ENCODE results near the gene UNC45A.

UNC45A gene

DNA sequence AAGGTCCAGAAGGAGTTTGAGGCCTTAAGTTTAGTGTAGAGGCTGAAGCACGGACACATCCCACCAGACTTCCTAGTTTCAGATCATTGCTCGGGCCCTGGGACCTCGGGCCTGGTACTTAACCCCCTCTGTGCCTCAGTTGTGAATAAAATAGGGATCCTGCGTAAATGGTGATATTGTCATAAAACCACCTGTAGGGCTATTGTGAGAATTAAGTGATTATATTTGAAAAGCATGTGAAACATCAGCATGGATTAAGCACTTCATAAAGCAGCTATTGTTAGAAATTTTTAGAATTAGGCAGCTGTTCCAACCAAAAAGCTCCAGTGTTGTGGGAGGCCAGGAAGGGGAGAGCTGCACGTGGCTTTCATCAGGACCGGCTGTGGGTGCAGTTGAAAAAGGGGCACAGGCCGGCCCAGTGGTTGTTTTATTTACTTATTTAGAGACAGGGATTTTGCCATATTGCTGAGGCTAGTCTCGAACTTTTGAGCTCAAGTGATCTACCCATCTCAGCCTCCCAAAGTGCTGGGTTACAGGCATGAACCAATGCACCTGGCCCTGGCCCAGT is 24.0 kb downstream of the UNC45A start:
- no peak for DNase-seq (ENCODE audit: low read depth in 2 of 3, low spot score in 2 of 3)

DNA sequence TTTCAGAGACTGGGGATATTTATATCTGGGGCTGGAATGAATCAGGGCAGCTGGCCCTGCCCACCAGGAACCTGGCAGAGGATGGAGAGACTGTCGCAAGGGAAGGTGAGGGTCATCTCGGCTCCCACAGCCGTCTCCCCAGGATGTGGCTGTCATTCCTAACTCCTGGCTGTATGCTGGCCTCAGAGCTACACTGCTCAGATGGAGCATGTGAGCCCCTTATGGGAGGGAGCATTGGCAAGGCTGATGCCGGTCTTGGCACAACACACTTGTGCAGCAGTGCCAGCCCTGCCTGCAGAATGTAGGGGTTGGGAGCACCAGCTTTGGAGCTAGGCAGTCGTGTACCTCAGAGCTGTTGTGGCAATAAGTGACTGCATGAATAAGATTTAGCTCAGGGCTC is 24.8 kb downstream of the UNC45A start:
- no peak for DNase-seq (ENCODE audit: low read depth in 2 of 3, low spot score in 2 of 3)

DNA sequence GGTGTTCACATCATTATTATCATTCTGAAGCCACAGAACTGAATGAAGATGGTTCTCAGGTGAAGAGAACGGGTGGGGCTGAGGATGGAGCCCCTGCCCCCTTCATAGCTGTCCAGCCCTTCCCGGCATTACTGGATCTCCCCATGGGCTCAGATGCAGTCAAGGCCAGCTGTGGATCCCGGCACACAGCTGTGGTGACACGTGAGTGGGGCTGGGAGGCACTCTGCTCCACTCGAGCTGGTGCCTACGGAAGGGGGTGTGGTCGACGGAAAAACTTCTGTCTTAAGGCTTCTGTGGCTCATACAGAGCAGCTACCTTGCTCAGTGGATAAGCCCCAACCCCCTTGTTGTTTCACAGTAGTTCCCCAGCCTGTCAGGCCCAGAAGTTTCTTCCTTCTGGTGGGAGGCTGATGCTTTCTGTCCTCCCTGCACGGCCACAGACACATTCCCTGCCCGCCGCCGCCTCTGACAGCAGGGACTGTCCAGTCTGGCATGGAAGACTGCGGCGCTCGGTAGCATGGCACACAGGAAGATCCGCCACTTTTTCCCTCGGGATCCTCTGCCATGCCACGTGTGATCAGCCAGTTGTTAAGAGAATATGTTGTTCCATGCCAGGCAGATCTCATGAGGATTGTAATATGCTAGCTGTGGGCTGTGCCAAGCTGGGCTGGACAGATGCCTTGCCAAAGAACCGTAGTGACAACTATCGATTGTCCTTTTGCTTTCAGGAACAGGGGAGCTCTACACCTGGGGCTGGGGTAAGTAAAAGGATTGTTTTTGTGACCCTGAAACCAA is 25.4 kb downstream of the UNC45A start:
- DNase-seq (ENCODE audit: low read depth in 2 of 3, low spot score in 2 of 3) = no peak

DNA sequence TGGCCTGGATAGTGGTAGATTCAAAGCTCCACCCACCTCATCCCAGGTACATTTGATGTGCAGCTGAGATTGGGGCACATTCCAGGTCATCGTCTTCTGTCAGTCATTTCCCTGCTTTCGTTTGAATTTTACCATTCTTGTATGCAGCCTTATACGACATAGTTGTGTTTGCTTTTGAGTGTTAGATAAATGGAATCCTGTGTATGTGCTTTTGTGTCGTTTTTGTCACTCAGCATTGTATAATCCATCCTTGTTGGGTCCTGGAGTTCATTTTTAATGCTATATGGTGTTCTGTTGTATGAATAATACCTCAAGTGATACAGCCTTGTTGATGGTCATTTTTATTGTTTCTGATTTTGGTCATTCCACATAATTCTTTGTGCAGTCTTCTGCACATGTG is 26.9 kb downstream of the UNC45A start:
- DNase-seq (ENCODE audit: low read depth in 2 of 3, low spot score in 2 of 3) = no peak

DNA sequence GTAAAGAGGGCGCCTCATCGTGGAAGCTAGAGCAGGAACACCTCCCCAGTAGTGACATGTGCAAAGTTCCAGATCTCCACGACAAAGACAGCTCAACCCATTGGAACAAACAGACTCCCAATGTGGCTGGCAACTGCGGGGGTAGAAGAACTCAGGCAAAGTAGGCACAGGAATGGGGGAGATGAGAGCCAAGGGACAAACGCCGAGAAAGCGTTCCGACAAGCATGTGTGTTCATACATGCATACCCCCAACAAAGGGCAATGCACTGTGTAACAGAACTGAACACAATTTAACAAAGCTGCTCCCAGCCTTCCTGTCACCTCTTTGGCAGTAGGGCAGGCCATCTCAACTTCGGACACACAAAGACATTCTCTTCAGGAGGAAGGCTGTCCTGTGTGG is 31.2 kb downstream of the UNC45A start:
- DNase-seq (ENCODE audit: low read depth in 2 of 3, low spot score in 2 of 3) = no peak

DNA sequence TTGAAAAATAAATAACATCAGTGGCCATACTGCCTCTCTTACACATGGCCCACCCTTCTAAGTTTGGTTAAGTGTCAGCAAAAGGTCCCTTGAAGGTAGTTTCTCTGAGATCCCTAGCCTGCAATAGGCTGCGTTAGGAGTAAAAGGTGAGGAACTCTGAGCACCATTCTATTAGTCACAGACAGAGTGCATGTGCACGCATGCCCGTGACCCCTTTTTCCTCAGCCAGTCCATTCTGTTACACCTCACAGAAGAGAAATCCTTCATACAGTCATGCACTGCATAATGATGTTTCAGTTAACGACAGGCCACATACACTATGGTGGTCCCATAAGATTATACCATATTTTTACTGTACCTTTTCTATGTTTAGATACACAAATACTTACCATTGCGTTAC is 32.1 kb downstream of the UNC45A start:
- no peak for DNase-seq (ENCODE audit: low read depth in 2 of 3, low spot score in 2 of 3)

DNA sequence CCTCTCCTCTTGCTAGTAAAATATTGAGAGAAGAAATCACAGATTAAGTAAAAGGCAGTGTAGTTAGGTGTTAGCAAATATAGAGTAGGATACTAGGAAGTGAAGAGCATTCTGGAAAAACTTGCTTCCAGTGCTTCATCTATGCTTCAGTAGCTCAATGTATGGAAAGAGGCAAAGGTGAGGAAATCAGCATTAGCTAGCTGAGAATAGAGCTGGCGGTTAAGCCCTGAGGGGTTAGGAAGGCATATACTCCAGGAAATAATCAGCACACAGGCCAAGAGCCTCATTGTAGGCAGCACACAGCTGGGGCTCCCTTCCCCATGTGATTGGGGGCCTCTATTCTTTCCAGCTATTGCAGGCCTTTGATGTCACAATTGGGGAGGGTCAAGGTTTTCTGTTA is 33.3 kb downstream of the UNC45A start:
- DNase-seq (ENCODE audit: low read depth in 2 of 3, low spot score in 2 of 3) = no peak

DNA sequence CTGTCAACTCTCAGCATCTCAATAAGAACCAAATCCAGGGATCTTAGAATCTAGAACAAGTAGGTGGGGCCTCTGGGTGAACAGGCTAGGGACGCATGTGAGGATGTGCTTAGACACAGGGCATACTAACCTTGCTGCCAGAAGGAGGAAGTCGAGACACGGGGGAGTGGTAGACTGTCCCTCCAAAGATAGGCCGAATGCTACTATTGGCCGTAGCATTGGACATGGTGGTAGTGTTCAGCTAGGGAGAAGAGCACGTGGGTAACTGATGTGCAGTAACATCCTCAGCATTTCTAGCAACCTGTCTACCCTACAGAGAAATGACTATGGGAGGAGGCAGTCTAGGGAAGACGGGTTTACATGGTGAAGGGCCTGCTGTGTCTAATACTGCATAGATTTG is 35.2 kb downstream of the UNC45A start:
- DNase-seq (ENCODE audit: low read depth in 2 of 3, low spot score in 2 of 3) = no peak

DNA sequence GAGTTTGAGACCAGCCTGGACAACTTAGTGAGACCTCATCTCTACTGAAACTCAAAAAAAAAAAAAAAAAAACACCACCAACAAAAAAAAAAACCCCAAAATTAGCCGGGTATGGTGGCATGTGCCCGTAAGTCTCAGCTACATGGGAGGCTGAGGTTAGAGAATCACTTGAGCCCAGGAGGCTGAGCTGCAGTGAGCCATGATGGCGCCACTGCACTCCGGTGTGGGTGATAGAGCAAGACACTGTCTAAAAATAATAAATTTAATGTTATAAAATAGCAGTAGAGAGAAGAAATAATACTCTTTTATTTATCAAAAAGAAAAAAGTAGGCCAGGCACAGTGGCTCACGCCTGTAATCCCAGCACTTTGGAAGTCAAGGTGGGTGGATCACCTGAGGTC is 37.0 kb downstream of the UNC45A start:
- DNase-seq (ENCODE audit: low read depth in 2 of 3, low spot score in 2 of 3) = no peak

DNA sequence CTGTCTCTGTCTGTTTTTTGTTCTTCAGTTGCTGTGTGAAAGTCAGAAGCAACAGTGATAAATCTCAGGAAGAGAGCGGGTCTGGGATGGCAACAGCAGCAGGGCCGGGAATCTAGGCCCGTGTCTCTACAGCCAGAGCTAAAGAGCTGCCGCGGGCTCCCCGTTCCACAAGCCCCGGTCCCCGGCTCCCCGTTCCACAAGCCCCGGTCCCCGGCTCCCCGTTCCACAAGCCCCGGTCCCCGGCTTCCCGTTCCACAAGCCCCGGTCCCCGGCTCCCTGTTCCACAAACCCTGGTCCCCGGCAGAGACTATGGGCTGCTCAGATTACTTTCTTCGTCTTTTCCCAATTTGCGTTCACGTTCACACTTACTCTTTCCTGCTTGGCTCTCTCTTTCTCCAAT is 39.1 kb downstream of the UNC45A start:
- no peak for DNase-seq (ENCODE audit: low read depth in 2 of 3, low spot score in 2 of 3)

DNA sequence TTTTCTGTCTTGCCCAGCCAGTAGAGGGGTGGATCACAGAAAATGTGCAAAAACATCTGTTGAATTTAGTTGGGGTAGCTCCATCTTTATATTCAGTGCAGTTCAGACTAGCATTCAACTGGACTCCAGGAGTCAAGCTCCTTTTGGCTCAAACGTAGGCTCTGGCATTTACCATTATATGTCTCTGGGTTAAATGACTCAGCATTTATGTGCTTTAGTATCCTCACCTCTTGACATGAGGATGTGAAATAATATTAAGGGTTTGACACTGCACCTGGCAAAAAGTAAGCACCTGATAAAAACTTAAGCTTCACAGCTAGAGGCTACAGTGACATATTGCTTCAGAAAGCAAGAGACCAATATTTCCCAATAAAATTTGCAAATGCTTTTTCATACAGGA is 44.5 kb downstream of the UNC45A start:
- DNase-seq (ENCODE audit: low read depth in 2 of 3, low spot score in 2 of 3) = no peak

DNA sequence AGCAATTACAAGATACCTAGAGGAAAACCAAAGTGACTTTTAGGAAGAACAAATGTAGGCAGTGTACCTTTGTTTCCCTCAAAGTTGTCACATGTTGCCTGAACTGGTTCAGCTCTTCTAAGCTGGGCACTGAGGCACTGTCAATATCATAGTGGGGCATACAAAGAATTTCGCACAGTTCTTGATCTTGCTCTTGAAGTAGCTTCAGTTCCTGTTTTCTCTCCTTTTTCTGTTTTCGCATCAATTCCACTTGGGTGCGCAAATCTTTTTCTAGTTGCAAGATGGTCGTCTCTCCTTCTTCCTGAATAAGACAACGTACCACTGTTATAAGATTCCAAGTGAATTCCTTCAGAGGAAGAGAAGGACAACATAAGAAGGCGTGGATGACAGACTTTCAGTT is 46.6 kb downstream of the UNC45A start:
- no peak for DNase-seq (ENCODE audit: low read depth in 2 of 3, low spot score in 2 of 3)

DNA sequence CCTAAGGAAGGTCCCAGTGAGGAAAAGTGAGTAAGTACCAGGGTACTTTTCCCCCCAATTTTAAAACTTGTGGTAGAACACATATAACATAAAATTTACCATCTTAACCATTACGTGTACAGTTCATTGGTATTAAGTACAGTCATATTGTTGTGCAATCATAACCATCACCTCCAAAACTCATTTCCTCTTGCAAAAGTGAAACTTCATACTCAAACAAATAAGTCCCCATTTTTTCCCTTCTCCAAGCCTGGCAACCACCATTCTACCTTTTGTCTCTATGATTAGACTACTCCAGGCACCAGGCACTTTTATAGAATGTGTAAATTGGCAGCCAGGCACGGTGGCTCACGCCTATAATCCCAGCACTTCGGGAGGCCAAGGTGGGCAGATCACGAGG is 47.0 kb downstream of the UNC45A start:
- no peak for DNase-seq (ENCODE audit: low read depth in 2 of 3, low spot score in 2 of 3)

DNA sequence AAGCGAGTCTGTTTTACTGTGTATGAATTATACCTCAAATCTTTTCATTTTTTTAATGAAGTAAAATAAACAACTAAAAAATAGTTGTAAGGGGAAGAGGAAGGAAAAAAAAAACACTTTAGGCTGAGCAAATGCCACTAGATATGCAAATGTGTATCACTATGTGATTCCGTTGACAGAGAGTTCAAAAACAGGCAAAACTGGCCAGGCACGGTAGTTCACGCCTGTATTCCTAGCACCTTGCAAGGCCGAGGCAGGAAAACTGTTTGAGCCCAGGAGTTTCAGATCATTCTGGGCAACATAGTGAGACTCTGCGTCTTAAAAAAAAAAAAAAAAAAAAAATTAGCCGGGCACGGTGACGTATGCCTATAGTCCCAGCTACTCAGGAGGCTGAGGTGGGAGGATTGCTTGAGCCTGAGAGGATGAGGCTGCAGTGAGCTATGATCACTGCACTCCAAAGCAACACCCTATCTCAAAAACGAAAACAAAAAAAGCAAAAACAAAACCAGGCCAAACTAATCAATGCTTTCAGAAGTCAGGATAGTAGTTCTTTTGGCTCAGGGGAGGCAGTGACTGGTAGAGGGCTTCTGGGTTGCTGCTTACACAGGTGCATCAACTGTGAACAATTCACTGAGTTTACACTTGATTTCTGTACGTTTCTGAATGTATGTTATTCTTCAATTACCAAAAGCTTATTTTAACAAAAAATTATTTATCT is 51.9 kb downstream of the UNC45A start:
- no peak for DNase-seq (ENCODE audit: low read depth in 2 of 3, low spot score in 2 of 3)

DNA sequence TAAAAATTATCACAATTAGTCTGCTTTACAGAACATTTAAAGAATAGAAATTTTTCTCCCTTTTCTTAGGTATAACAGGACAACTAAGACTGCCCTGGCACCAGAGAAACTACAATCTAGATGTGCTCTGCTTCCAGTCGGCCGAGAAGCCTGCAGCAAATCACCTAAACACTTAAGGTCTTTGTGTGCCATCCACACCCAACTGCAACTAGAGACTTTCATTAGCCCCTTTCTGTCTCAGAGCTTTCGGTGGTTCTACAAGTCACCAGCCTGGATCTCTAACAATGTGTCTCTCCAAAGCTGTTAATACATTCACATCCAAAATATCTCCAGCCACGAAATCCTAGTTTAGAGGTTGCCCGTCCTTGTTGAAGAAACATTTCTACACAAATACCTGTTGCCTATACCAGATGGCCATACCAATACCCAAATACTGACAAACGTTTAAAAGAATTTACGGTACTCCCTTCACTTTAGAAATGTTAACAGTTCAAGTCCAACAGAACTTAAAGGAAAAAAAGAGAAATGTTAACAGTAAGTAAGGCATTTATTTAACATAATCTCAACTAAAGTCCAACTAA is 52.6 kb downstream of the UNC45A start:
- no peak for DNase-seq (ENCODE audit: low read depth in 2 of 3, low spot score in 2 of 3)

DNA sequence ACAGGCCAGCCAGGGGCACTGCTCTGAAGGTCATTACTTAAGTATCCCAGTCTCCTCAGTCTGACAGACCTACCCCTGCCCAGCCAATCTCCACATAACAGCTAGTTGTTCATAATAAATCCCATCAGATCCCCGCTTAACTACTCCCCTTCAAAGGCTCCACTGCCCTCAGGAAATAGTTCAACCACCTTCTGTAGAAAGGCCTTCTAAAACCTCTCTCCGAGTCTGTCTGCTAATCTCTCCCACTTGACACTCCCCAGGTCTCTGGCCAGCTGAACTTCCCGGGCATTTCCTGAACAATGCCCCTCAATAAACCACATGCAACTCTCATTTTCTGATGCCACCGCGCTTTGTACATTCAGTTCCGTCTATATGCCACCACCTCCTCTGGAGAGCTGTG is 53.2 kb downstream of the UNC45A start:
- DNase-seq (ENCODE audit: low read depth in 2 of 3, low spot score in 2 of 3) = no peak

DNA sequence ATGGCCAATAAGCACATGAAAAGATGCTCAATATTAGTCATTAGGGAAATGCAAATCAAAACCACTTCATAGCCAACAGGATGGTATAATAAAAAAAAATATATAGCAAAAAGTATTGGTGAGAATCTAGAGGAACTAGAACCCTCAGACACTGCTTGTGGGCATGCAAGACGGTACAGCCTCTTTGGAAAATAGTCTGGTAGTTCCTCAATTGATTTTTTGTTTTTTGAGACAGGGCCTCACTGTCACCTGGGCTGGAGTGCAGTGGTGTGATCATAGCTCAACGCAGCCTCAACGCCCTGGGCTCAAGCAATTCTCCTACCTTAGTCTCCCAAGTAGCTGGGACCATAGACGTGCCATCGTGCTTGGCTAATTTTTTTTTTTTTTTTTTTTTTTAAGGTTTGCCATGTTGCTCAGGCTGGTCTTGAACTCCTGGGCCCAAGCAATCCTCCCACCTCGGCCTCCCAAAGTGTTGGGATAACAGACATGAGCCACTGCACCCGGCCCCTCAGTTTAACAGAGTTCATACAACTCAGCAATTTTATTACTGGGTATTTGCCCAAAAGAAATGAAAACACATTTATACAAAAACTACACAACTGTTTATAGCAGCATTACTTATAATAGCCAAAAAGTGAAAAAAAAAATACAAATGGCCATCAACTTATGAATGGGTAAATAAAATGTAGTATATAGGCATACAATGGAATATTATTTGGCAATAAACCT is 54.1 kb downstream of the UNC45A start:
- no peak for DNase-seq (ENCODE audit: low read depth in 2 of 3, low spot score in 2 of 3)

DNA sequence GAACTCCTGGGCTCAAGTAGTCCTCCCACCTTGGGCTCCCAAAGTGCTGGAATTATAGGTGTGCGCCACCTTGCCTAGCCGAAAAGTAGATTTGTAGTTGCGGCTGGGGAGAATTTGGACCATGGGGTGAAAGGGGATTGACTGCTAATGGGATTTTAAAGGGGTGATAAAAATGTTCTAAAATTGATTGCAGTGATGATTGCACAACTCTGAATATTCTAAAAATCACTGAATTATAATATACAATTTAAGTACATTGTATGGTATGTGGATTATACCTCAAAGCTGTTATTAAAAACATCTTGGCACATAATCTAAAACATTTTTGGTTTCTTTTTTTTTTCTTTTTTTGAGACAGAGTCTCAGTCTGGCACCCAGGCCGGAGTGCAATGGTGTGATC is 55.4 kb downstream of the UNC45A start:
- DNase-seq (ENCODE audit: low read depth in 2 of 3, low spot score in 2 of 3) = no peak

DNA sequence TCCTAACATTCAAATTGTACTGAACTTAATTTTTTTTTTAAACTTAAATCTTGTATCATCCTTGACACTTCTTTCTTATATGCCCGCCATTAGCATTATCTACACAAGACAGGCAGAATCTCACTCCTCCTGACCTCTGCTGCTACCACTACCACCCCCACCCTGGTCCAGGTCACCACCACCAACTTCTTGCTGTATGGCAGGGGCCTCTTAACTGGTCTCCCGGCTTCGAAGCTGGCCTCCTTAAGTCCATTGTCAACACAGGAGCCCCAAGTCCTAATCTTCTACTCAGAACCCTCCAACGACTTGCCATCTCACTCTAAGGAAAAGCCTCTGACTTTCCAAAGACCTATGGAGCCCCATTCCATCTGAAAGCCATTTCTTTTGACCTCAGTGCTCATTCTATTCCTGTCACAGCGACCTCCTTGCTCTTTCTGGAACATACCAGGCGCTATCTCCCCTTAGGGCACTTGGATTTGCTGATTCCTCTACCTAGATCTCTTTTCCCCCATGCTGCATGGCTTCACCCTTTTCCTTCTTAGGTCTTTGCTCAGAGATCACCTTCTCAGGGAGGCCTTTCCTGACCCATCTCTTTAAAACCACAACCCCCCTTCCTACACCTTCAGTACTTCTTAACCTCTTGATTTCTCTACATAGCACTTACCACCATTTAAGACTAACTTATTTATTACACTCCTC is 56.7 kb downstream of the UNC45A start:
- no peak for DNase-seq (ENCODE audit: low read depth in 2 of 3, low spot score in 2 of 3)

DNA sequence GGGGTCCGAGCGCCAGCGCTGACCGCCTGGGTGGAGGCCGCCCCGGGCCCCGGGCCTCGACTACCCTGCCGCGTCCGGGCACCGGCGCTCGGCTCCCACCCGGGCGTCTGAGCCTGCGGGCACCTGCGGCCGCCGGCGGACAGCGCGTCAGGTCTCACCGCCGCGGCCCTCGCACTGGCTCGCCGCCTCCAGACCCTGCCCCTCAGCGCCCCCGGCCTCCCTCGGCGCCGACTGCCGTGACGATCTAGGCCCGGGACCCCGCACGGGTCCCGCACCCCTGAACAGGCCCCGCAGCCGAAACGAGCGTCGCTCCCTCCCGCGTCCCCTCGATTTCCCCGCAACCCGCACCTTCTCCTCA is 59.0 kb downstream of the UNC45A start:
- no peak for DNase-seq (ENCODE audit: low read depth in 2 of 3, low spot score in 2 of 3)
